Stimulated activated CD4-positive, alpha-beta T cell treated with anti-CD3 and anti-CD28 coated beads, TNF-alpha, amount 100 ng/mL, for 1 hour (primary cell): Measurements from ENCODE around the gene CYB561D2.

Source experiments
- DNase-seq, 3 donors: peaks; one replicate each; pipeline ENCODE4 v3.0.0-alpha.2; 2020; ENCODE audit warnings: low read depth in 3 of 3, low spot score in 1 of 3

The CYB561D2 gene

GRCh38 chr3:50323092-50323600 lies 27.5 kb upstream of the CYB561D2 start:
- no peak for DNase-seq

- no peak for DNase-seq
These were observed 27.0 kb upstream of the CYB561D2 start for GRCh38 chr3:50323614-50324199.

GRCh38 chr3:50324351-50325112 lies 26.1 kb upstream of the CYB561D2 start:
- peak in 1 of 3 donors; percentile 44 for DNase-seq

- no peak for DNase-seq
These were observed 25.6 kb upstream of the CYB561D2 start for GRCh38 chr3:50325113-50325480.

- no peak for DNase-seq
These were observed 25.0 kb upstream of the CYB561D2 start for GRCh38 chr3:50325497-50326181.

GRCh38 chr3:50326182-50326541 lies 24.5 kb upstream of the CYB561D2 start:
- DNase-seq, result no peak

- DNase-seq, result no peak
These were observed 23.5 kb upstream of the CYB561D2 start for GRCh38 chr3:50327129-50327528.

GRCh38 chr3:50327943-50328691 lies 22.5 kb upstream of the CYB561D2 start, which contains the start of gene TUSC2:
TUSC2 (minus strand) TSS chr3:50328223; CDS start chr3:50328099, 124 bp downstream.
- peak; percentile 80 to 88 (median 86) for DNase-seq

GRCh38 chr3:50330330-50330729 lies 20.3 kb upstream of the CYB561D2 start:
- no peak for DNase-seq

- no peak for DNase-seq
These were observed 19.2 kb upstream of the CYB561D2 start for GRCh38 chr3:50331364-50331907.

GRCh38 chr3:50333744-50334328 lies 16.8 kb upstream of the CYB561D2 start:
- no peak for DNase-seq

GRCh38 chr3:50334339-50335075 lies 16.2 kb upstream of the CYB561D2 start:
- DNase-seq, result no peak

- no peak for DNase-seq
These were observed 14.0 kb upstream of the CYB561D2 start for GRCh38 chr3:50336452-50337174.

GRCh38 chr3:50337175-50337861 lies 13.3 kb upstream of the CYB561D2 start:
- DNase-seq, result peak; percentile 80 to 85 (median 83)

GRCh38 chr3:50338965-50339364 lies 11.7 kb upstream of the CYB561D2 start:
- DNase-seq, result no peak

- no peak for DNase-seq
These were observed 11.0 kb upstream of the CYB561D2 start for GRCh38 chr3:50339485-50340146.

GRCh38 chr3:50340147-50340447 lies 10.6 kb upstream of the CYB561D2 start:
- no peak for DNase-seq
